Spleen (tissue), 7 donors: ENCODE data around the gene SRGAP1.

Experiments used
- POLR2A ChIP-seq, 3 donors: fragments of 450-650 bp; IDR thresholded peaks; one replicate each; pipeline ENCODE4 v1.5.1; 2017; ENCODE audit warnings: antibody characterized with exemption in 3 of 3, mild to moderate bottlenecking in 1 of 3
- TF ChIP-seq, protein P1 (sequence below), 11 experiments: fragments of 200-600 bp in 7 of 11; fragments of 450-650 bp in 4 of 11; sonication (generic) in 4 of 11; IDR thresholded peaks in 8 of 11; conservative IDR thresholded peaks in 3 of 11; 1 replicate in 7 of 11; 2 replicates in 4 of 11; pipeline versions ENCODE4 v1.4.0 to v1.8.0; 2016 to 2021; ENCODE audit warnings: antibody characterized with exemption in 11 of 11, inconsistent platforms in 4 of 11, mild to moderate bottlenecking in 1 of 11
- donor health status: DM: no; HTN: no; CAD: no; lungs with moderate emphysema.
- donor health status: DM: no; HTN: no; CAD: no.
- donor health status: DM: no; HTN: no; CAD: no.

DNA sequence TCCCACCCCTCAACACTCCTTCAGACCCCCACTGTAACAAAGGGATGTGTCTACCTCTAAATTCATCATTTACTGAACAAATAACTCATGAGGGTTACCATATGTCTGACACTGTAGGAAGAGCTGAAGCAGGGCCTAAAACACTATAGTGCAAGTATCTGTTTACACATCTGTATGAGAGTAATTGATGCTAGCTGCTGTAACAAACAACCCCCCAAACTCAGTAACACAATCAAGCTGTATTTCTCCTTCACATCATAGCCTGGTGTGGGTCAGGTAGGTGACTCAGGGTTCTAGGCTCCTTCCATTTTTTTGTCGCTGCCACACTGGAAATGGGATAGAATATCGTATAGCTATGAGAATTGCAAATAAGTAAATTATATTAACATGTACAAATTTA lies 312.6 kb downstream of the SRGAP1 start:
- no peak for TF ChIP-seq POLR2A (IDR thresholded peaks at IDR 0.05)
- TF ChIP-seq, protein P1, sequence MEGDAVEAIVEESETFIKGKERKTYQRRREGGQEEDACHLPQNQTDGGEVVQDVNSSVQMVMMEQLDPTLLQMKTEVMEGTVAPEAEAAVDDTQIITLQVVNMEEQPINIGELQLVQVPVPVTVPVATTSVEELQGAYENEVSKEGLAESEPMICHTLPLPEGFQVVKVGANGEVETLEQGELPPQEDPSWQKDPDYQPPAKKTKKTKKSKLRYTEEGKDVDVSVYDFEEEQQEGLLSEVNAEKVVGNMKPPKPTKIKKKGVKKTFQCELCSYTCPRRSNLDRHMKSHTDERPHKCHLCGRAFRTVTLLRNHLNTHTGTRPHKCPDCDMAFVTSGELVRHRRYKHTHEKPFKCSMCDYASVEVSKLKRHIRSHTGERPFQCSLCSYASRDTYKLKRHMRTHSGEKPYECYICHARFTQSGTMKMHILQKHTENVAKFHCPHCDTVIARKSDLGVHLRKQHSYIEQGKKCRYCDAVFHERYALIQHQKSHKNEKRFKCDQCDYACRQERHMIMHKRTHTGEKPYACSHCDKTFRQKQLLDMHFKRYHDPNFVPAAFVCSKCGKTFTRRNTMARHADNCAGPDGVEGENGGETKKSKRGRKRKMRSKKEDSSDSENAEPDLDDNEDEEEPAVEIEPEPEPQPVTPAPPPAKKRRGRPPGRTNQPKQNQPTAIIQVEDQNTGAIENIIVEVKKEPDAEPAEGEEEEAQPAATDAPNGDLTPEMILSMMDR (IDR thresholded peaks at IDR 0.05 in 8 of 11, conservative IDR thresholded peaks at IDR 0.05 in 3 of 11): no peak
